ENCODE results near the gene POMGNT2.

POMGNT2 gene

GRCh38 chr3:43043793-43044192 is 62.1 kb downstream of the POMGNT2 start:
- no peak for DNase-seq (ENCODE audit: low spot score)

DNA sequence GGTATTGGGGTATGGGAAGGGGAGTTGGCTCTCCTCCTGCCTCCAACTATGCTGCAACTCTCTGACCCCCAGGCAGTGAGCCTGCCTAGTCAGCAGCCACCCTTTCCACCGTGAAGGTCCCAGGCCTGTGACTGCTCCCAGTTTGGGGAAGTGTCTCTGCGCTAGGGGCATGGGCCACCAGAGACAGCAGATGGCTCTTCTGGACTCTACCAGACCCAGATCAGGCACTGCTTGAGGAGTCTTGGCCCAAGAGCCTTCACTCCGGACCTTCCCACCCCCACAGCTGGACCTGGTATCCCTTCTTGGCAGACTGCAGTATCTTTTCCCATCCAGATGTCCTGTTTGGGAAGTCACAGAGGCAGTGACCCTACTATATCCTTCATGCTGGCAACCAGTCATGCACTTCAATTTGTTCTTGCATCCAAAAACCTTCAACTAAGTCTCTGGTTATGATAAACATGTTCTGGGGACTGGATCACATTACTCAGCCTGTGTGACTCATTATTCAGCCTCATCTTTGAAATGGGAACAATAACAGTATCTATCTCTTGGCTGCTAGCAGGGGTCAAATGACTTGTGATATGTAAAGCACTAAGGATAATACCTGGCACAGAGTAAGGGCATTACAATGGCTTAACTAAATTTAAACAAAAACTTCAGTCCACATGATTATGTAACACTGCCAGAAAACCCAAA is 62.7 kb downstream of the POMGNT2 start:
- no peak for DNase-seq (ENCODE audit: low spot score)

- DNase-seq (ENCODE audit: low spot score) = no peak
Observed at GRCh38 chr3:43041517-43041916, 64.4 kb downstream of the POMGNT2 start.

GRCh38 chr3:43038010-43038409 is 67.9 kb downstream of the POMGNT2 start:
- no peak for DNase-seq (ENCODE audit: low spot score)

GRCh38 chr3:43036621-43037423 is 69.1 kb downstream of the POMGNT2 start:
- DNase-seq (ENCODE audit: low spot score) = no peak

- no peak for DNase-seq (ENCODE audit: low spot score)
Observed at GRCh38 chr3:43035801-43036365, 70.0 kb downstream of the POMGNT2 start.

- DNase-seq (ENCODE audit: low spot score) = no peak
Observed at GRCh38 chr3:43034911-43035310, 71.0 kb downstream of the POMGNT2 start.

- no peak for DNase-seq (ENCODE audit: low spot score)
Observed at GRCh38 chr3:43034200-43034599, 71.7 kb downstream of the POMGNT2 start.

GRCh38 chr3:43032646-43033628 is 72.9 kb downstream of the POMGNT2 start:
- no peak for DNase-seq (ENCODE audit: low spot score)

- DNase-seq (ENCODE audit: low spot score) = no peak
Observed at GRCh38 chr3:43031889-43032545, 73.9 kb downstream of the POMGNT2 start.

- no peak for DNase-seq (ENCODE audit: low spot score)
Observed at GRCh38 chr3:43031485-43031884, 74.4 kb downstream of the POMGNT2 start.

GRCh38 chr3:43030162-43030935 is 75.5 kb downstream of the POMGNT2 start:
- no peak for DNase-seq (ENCODE audit: low spot score)

All from CD4-positive, alpha-beta T cell treated with Interleukin-15 for 4 hours (primary cell).